ENCODE measurements around the gene PPAN. TPM values are rescaled to one million over a fixed set of nuclear protein-coding genes. Genes with fewer than 3 reads are reported as not detected.
A peak's percentile ranks its signal among the peaks of the same experiment; 100 is the strongest.

PPAN gene, protein sequence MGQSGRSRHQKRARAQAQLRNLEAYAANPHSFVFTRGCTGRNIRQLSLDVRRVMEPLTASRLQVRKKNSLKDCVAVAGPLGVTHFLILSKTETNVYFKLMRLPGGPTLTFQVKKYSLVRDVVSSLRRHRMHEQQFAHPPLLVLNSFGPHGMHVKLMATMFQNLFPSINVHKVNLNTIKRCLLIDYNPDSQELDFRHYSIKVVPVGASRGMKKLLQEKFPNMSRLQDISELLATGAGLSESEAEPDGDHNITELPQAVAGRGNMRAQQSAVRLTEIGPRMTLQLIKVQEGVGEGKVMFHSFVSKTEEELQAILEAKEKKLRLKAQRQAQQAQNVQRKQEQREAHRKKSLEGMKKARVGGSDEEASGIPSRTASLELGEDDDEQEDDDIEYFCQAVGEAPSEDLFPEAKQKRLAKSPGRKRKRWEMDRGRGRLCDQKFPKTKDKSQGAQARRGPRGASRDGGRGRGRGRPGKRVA
- polyA plus RNA-seq = 37.5 TPM

DNA sequence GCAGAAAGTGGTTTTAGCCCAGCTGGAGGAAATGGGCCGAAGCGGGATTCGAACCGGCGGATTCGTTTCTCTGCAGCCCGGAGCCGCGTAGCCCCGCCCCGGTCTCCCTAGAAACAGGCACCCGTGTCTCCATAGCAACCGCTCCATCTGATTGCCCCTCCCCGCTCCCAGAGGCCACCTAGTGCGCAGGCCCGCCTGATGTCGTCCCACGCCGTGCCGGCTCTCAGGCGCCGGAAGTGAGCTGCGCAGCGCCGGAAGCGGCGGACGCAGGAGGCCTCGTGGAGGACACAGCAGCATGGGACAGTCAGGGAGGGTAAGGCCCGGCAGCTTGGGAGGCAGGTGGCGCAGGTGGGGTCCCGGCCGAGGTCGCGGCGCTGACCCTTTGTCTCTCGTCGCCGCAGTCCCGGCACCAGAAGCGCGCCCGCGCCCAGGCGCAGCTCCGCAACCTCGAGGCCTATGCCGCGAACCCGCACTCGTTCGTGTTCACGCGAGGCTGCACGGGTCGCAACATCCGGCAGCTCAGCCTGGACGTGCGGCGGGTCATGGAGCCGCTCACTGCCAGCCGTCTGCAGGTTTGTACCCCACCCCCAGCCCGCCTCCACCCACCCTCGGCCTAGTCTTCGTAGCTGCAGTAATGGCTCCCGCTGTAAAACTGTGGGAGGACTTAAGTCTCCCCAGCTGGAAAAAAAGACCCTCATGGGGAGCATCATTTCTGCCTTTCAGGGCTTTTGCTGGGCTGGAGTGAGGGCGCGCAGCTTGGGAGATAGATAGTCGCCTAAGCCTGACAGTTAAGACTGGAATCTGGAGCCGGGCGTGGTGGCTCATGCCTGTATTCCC, at the start of gene PPAN:
Gene PPAN, plus strand, starts transcription at position 263 of the 837 bp plus-strand sequence. Its CDS starts 33 bp downstream, at position 296.
- Mint-ChIP-seq H3K4me3 (peak within 1 kb of the TSS; percentile 81 to 95 (median 88)), H3K27me3 (peaks cover 1% of the 10 kb centered on the region), H3K4me1 (peaks cover 24 to 46% (median 43%) of the 10 kb centered on the region in 3 donors), H3K9me3 (no peaks in the 10 kb centered on the region), H3K27ac (peak within 1 kb of the TSS; percentile 76 to 98 (median 96)), H3K36me3 (no peaks in the 10 kb centered on the region)

DNA sequence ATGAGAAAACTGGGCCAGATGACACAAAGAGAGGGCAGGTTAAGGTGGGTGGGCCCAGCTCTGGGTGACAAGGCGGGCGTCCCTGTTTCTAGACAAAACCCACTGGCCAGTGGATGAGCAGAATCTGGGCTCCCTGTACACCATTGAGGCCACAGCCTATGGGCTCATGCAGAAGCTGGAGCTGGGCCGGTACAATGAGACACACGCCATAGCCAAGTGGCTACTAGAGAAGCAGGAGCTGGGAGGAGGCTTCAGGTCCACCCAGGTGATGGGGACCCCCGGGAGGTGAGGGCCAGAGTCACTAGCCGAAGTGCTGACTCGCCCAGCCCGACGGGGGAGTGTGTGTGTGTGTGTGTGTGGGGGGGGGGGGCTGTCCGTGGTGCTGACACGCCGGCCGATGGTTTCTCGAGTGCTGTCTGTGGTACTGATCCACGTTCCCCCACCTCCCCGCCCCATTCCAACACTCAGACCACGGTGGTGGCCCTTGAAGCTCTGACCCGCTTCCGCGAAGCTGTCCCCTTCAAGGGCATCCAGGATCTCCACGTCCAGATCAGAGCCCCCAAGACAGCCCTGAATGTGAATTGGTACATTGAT, 44.3 kb upstream of the PPAN start:
- H3K36me3 Mint-ChIP-seq = no peaks in the 10 kb centered on the region
- H3K27me3 Mint-ChIP-seq = peaks cover 22% of the 10 kb centered on the region
- no peak overlapping the region for H3K27ac Mint-ChIP-seq
- H3K4me1 Mint-ChIP-seq = no peaks in the 10 kb centered on the region
- no peaks in the 10 kb centered on the region for H3K9me3 Mint-ChIP-seq
- no peak overlapping the region for H3K4me3 Mint-ChIP-seq

DNA sequence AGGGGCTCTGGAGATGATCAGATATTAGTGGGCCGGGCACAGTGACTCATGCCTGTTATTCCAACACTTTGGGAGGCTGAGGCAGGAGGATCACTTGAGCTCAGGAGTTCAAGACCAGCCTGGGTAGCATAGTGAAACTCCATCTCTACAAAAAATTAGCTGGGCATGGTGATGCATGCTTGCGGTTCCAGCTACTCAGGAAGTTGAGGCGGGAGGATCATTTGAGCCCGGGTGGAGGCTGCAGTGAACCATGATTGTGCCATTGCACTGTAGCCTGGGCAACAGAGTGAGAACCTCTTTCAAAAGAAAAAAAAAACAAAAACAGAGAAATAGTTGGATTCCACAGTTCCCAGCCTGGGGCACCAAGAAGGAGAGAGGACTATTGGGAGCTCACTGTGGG, 38.0 kb upstream of the PPAN start:
- Mint-ChIP-seq H3K27me3 (peaks cover 18% of the 10 kb centered on the region), H3K27ac (no peak overlapping the region), H3K4me3 (no peak overlapping the region), H3K4me1 (peaks cover 0 to 1% (median 0%) of the 10 kb centered on the region in 3 donors), H3K9me3 (no peaks in the 10 kb centered on the region), H3K36me3 (no peaks in the 10 kb centered on the region)

DNA sequence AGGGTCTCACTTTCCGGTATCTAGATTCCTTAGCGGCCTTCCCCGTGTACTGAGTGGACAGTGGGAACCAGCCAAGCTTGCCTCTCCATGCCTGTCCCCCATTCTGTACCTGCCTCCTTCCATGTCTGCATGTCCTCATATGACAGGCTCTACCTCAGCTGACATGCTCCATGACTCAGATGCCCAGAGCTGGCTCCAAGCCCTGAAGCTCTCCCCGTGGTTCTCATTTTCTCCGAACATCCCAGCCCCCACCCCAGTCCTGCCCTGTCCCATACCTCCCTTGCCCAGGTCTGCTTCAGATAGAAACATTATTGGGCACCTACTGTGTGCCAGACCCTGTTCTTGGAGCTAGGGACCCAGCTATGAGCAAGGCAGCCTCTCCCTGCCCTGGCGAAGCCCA, 37.1 kb upstream of the PPAN start:
- Mint-ChIP-seq H3K9me3 (no peaks in the 10 kb centered on the region), H3K4me3 (peak overlapping the region in 1 of 4 donors; percentile 85), H3K27me3 (peaks cover 18% of the 10 kb centered on the region), H3K27ac (no peak overlapping the region), H3K36me3 (no peaks in the 10 kb centered on the region), H3K4me1 (peaks cover 0 to 1% (median 0%) of the 10 kb centered on the region in 3 donors)

DNA sequence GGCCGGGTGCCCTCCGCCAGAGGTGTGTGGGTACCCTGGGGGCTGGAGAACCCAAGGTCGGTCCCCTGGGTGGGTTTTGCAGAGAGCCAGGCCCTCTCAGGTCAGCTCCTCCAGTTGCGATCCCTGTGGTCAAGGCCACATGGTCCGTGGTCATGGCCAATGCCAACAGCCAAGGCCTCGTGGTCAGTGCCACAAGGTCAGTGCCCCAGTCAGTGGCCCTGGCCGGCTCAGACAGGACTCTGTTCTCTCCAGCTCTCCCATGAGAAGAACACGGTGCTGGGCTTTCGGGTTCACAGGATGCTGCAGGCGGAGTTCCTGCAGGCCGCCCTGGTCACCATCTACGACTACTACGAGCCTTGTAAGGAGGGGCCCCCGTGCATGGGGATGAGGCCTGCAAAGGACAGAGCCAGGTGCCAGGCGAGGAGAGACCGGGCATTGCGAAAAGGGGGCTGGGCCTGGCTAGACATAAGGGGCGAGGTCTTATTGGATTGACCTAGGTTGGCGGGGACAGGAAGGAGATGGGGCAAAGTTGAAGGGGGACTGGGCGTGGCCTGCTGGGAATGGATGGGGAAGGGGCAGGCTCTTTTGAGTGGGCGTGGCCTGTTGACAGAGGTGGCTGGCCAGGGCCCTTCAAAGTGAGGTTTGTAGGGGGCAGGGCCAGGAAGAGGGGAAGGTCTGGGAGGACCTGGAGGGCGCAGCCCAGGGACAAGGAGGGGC, 35.3 kb upstream of the PPAN start:
- H3K27me3 Mint-ChIP-seq = peaks cover 17% of the 10 kb centered on the region
- H3K9me3 Mint-ChIP-seq = peaks cover 0 to 1% (median 0%) of the 10 kb centered on the region in 3 donors
- no peaks in the 10 kb centered on the region for H3K36me3 Mint-ChIP-seq
- no peak overlapping the region for H3K4me3 Mint-ChIP-seq
- H3K27ac Mint-ChIP-seq = no peak overlapping the region
- H3K4me1 Mint-ChIP-seq = peaks cover 0 to 1% (median 0%) of the 10 kb centered on the region in 3 donors

DNA sequence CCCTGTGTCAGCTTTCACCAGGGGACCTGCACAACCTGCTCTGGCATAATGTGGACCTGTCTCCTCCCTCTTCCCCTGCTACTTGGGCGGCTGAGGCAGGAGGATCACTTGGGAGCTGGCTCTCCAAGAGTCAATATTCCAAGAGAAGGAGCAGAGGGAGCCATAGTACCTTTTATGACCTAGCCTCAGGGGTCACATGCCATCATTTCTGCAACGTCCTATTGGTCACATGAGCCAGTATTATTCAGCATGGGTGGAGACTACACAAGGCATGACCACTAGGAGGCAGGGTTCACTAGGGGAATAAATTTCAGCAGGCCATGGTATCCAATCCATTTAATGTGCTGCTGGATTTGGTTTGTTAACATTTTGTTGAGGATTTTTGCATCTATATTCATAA, 32.0 kb upstream of the PPAN start:
- no peak overlapping the region for H3K27ac Mint-ChIP-seq
- H3K9me3 Mint-ChIP-seq = peaks cover 0 to 1% (median 0%) of the 10 kb centered on the region in 3 donors
- no peaks in the 10 kb centered on the region for H3K36me3 Mint-ChIP-seq
- H3K27me3 Mint-ChIP-seq = peaks cover 9% of the 10 kb centered on the region
- H3K4me3 Mint-ChIP-seq = no peak overlapping the region
- H3K4me1 Mint-ChIP-seq = no peaks in the 10 kb centered on the region

DNA sequence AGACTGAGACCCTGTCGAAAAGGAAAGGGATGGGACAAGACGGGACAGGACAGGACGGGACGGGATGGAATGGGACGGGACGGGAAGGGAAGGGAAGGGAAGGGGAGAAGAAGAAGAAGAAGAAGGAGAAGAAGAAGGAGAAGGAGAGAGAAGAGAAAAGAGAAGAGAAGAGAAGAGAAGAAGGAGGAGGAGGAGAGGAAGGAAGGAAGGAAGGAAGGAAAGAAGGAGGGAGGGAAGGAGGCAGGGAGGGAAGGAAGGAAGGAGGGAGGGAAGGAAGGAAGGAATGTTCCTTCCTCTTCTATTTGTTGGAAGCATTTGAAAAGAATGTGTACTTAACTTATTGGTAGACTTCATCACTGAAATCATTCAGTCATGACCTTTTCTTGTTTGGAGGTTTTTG, 29.6 kb upstream of the PPAN start:
- Mint-ChIP-seq H3K27me3 (peaks cover 8% of the 10 kb centered on the region), H3K27ac (no peak overlapping the region), H3K4me3 (no peak overlapping the region), H3K36me3 (no peaks in the 10 kb centered on the region), H3K4me1 (no peaks in the 10 kb centered on the region), H3K9me3 (peaks cover 0 to 1% (median 0%) of the 10 kb centered on the region in 3 donors)

DNA sequence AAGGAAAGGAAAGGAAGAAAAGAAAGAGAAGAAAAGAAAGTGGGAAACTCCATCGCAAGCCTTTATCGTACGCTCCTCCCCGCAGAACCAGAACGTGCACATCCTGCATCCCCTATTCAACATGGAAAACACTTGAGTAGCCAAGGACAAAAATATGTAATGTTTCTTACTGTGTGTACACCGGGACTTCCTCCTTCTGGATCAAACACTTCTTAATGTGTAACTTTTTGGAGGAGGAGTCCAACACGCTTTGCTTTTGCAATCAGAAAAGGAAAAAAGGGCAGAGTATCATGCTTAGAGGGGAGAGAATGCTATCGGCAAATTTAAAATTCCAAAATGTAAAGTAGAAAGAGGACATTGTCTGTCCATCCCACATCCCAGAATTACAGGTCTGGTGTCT, 27.8 kb upstream of the PPAN start:
- no peaks in the 10 kb centered on the region for H3K4me1 Mint-ChIP-seq
- no peak overlapping the region for H3K4me3 Mint-ChIP-seq
- peaks cover 8% of the 10 kb centered on the region for H3K27me3 Mint-ChIP-seq
- peaks cover 0 to 1% (median 0%) of the 10 kb centered on the region in 3 donors for H3K9me3 Mint-ChIP-seq
- no peak overlapping the region for H3K27ac Mint-ChIP-seq
- peaks cover 3% of the 10 kb centered on the region for H3K36me3 Mint-ChIP-seq

DNA sequence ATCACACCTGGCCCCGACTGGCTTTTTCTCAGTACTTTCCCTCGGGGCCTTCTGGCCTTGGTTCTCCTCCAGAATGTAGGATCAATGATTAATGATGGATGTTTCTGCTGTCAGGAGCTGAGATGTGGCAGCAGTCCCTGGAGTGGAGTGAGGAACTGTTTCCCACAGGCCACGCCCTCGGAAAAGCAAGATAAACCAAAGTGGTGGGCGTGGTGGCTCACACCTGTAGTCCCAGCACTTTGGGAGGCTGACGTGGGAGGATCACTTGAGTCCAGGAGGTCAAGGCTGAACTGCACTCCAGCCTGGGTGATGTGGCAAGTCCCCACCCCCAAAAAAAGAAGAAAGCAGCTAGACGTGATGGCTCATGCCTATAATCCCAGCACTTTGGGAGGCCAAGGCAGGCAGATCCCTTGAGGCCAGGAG, 27.1 kb upstream of the PPAN start:
- peaks cover 3% of the 10 kb centered on the region for H3K36me3 Mint-ChIP-seq
- no peak overlapping the region for H3K27ac Mint-ChIP-seq
- H3K9me3 Mint-ChIP-seq = peaks cover 0 to 1% (median 0%) of the 10 kb centered on the region in 3 donors
- no peaks in the 10 kb centered on the region for H3K4me1 Mint-ChIP-seq
- no peak overlapping the region for H3K4me3 Mint-ChIP-seq
- H3K27me3 Mint-ChIP-seq = peaks cover 8% of the 10 kb centered on the region

DNA sequence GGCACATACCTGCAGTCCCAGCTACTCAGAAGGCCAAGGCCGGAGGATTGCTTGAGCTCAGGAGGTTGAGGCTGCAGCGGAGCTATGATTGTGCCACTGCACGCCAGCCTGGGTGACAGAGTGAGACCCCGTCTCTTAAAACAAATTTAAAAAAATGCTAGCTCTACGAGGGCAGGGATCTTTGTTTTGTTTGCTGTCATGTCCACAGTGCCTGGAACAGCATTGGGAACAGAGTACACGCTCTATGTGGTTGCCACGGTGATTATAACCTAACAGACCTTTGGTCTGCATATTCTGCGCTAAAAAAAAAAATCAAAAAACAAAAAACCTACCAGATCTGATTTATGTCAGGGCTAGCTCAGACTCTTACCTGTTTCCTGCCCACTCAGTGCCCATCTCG, 22.3 kb upstream of the PPAN start:
- Mint-ChIP-seq H3K4me3 (peak overlapping the region in 1 of 4 donors; percentile 22), H3K27me3 (peaks cover 3% of the 10 kb centered on the region)

DNA sequence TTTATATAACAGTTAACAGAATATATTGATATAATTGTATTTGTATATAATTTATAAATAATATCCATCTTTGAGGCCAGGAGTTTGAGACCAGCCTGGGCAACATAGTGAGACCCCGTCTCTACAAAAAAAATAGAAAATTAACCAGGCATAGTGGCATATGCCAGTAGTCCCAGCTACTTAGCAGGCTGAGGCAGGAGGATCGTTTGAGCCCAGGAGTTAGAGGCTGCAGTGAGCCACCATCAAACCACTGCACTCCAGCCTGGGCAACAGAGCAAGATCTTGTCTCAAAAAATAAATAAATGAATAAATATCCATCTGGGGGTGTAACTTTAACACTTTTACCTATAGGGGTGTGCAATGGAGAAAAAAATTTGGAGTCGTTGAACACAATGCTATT, 21.4 kb upstream of the PPAN start:
- peaks cover 5 to 8% (median 8%) of the 10 kb centered on the region in 3 donors for H3K4me1 Mint-ChIP-seq
- H3K4me3 Mint-ChIP-seq = peak overlapping the region in 3 of 4 donors; percentile 82 to 93 (median 89)
- H3K36me3 Mint-ChIP-seq = peaks cover 3% of the 10 kb centered on the region
- H3K27me3 Mint-ChIP-seq = no peaks in the 10 kb centered on the region
- no peaks in the 10 kb centered on the region for H3K9me3 Mint-ChIP-seq
- peak overlapping the region in 2 of 3 donors; percentile 72 to 87 for H3K27ac Mint-ChIP-seq

More for the DNA sequence above, 22.3 kb upstream of the PPAN start:
- Mint-ChIP-seq H3K36me3 (peaks cover 3% of the 10 kb centered on the region), H3K9me3 (no peaks in the 10 kb centered on the region), H3K4me1 (peaks cover 5 to 8% (median 8%) of the 10 kb centered on the region in 3 donors), H3K27ac (peak overlapping the region in 1 of 3 donors; percentile 72)

DNA sequence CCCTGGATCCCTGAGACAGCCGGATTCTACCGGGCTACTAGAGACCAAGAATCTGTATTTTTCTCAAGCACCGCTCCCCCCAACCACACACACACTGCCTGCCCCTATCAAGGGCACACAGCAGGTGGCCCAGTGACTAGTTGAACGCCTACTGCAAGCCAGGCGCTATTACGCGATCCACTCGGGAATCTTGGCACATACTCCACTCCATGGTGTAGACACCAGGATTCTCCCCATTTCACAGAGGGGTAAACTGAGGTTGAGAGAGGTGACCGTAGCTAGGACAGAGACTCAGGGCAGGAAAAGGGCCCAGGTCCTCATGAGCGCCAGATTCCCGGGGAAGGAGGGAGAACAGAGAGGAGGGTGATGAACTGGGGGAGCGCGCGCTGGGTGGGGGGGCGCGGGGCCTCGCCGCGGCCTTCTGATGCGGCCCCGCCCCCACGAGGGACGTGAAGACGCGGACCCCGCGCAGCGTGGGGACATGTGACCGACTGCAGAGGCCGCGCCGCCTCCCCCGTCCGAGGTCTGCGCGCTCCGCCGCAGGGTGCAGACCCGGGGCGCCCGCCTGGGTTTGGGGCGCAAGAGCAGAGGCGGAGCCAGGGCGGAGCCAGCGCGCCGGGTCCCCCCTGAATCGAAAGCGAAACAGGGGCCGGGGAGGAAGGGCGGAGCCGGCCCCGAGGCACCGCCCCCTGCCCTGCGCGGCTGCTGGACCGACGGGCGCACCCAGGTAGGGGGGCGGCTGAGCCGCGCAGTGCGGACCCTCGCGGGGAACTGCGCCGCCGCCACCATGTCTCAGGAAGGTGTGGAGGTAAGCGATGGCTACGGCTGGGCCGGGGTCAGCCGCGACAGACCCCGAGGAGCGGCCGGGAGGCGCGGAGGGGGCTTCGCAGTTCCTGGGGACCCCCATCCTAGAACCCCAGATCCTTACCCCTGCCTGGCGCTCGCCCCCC, 20.2 kb upstream of the PPAN start, which contains the start of gene SHFL:
Gene SHFL, plus strand, starts transcription at position 677 of the 950 bp plus-strand sequence. Its CDS starts 111 bp downstream, at position 788.
- Mint-ChIP-seq H3K9me3 (no peaks in the 10 kb centered on the region), H3K4me3 (peak within 1 kb of the TSS; percentile 82 to 95 (median 91)), H3K36me3 (peaks cover 3% of the 10 kb centered on the region), H3K4me1 (peaks cover 9 to 12% (median 11%) of the 10 kb centered on the region in 3 donors), H3K27me3 (no peaks in the 10 kb centered on the region), H3K27ac (peak within 1 kb of the TSS; percentile 71 to 87 (median 72))

DNA sequence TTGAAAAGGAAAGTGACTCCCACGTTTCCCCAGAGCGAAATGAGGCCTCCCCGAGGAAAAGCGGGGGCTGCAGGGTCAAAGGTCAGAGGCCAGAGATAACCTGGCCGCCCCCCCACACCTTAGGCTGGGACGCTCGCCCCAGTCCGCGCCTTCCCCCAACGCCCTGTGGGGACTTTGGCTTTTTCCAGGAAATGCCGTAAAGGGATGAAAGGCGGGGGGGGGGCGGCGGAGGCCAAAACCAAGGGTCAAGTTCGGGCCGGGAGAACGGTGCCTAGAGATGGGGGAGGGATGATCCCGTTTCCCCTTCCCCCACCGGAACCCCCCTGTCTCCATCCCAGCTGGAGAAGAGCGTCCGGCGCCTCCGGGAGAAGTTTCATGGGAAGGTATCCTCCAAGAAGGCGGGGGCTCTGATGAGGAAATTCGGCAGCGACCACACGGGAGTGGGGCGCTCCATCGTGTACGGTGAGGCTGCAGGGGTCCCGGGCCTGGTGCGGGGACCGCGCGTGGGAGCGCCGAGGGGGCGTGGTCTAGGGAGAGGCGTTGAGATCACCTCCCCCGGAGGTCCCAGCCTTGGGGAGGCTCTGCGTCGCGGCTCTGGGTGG, 19.5 kb upstream of the PPAN start:
- H3K27me3 Mint-ChIP-seq = no peaks in the 10 kb centered on the region
- H3K27ac Mint-ChIP-seq = peak overlapping the region in 1 of 3 donors; percentile 32
- no peaks in the 10 kb centered on the region for H3K9me3 Mint-ChIP-seq
- H3K36me3 Mint-ChIP-seq = peaks cover 3% of the 10 kb centered on the region
- H3K4me3 Mint-ChIP-seq = peak overlapping the region; percentile 81 to 95 (median 88)
- peaks cover 13 to 14% (median 13%) of the 10 kb centered on the region in 3 donors for H3K4me1 Mint-ChIP-seq

Data from IgD-negative memory B cell (primary cell).